ENCODE results near the gene ARHGEF4.

ARHGEF4 gene

GRCh38 chr2:130870161-130870485 lies 33.4 kb downstream of the ARHGEF4 start:
- Histone ChIP-seq H4K20me1 (ENCODE audit: insufficient read depth, low read length, poor library complexity, severe bottlenecking) (no peaks in the 10 kb centered on the region), H3F3A (ENCODE audit: low read depth) (no peaks in the 10 kb centered on the region), H3K4me1 (ENCODE audit: insufficient read depth, low read length, poor library complexity, severe bottlenecking) (peaks cover 5% of the 10 kb centered on the region), H3K4me3 (ENCODE audit: low read length, poor library complexity, severe bottlenecking) (no peak overlapping the region), H3K36me3 (ENCODE audit: insufficient read depth, low read length) (no peaks in the 10 kb centered on the region), H3K9me2 (replicated peaks; ENCODE audit: low read depth, low read length) (no peaks in the 10 kb centered on the region), H3K9me3 (ENCODE audit: insufficient read depth, low read depth, low read length) (no peaks in the 10 kb centered on the region), H3K27me3 (ENCODE audit: insufficient read depth, low read length, poor library complexity, severe bottlenecking) (no peaks in the 10 kb centered on the region), H3K79me2 (ENCODE audit: insufficient read depth, low read length) (no peaks in the 10 kb centered on the region), H2AFZ (ENCODE audit: low read length) (no peak overlapping the region), H3K4me2 (ENCODE audit: low read depth, low read length, poor library complexity, severe bottlenecking) (no peak overlapping the region), H3K9ac (ENCODE audit: low read depth, low read length, poor library complexity, severe bottlenecking) (no peak overlapping the region)
- no peak for TF ChIP-seq EZH2phosphoT487 (IDR thresholded peaks at IDR 0.05; ENCODE audit: borderline replicate concordance)
- TF ChIP-seq, protein P1, sequence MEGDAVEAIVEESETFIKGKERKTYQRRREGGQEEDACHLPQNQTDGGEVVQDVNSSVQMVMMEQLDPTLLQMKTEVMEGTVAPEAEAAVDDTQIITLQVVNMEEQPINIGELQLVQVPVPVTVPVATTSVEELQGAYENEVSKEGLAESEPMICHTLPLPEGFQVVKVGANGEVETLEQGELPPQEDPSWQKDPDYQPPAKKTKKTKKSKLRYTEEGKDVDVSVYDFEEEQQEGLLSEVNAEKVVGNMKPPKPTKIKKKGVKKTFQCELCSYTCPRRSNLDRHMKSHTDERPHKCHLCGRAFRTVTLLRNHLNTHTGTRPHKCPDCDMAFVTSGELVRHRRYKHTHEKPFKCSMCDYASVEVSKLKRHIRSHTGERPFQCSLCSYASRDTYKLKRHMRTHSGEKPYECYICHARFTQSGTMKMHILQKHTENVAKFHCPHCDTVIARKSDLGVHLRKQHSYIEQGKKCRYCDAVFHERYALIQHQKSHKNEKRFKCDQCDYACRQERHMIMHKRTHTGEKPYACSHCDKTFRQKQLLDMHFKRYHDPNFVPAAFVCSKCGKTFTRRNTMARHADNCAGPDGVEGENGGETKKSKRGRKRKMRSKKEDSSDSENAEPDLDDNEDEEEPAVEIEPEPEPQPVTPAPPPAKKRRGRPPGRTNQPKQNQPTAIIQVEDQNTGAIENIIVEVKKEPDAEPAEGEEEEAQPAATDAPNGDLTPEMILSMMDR (conservative IDR thresholded peaks at IDR 0.05; ENCODE audit: low read length): no peak

DNA sequence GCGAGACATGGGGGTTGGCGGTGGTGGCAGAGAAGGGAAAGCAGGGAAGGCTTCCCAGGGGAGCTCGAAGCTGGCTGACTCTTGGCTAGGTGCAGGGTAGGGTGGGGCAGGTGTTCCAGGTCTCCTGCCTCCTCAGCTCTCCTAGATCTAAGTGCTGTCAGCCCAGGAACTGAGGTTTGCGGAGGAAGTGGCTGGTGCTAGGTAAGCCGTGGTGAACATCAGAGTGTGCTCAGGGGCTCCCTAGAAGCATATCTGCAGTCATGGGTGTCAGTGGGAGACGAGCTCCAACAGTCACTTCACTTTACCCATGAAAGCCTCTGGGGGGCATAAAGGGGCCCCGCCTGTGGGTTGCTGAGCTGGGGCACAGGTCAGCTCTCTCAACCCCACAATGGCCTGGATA lies 34.1 kb downstream of the ARHGEF4 start:
- Histone ChIP-seq H3K4me1 (ENCODE audit: insufficient read depth, low read length, poor library complexity, severe bottlenecking) (peaks cover 5% of the 10 kb centered on the region), H3K9me3 (ENCODE audit: insufficient read depth, low read depth, low read length) (no peaks in the 10 kb centered on the region), H3K4me3 (ENCODE audit: low read length, poor library complexity, severe bottlenecking) (no peak overlapping the region), H3K27me3 (ENCODE audit: insufficient read depth, low read length, poor library complexity, severe bottlenecking) (no peaks in the 10 kb centered on the region), H3F3A (ENCODE audit: low read depth) (no peaks in the 10 kb centered on the region), H3K9me2 (replicated peaks; ENCODE audit: low read depth, low read length) (no peaks in the 10 kb centered on the region), H3K9ac (ENCODE audit: low read depth, low read length, poor library complexity, severe bottlenecking) (no peak overlapping the region), H3K4me2 (ENCODE audit: low read depth, low read length, poor library complexity, severe bottlenecking) (no peak overlapping the region), H3K36me3 (ENCODE audit: insufficient read depth, low read length) (no peaks in the 10 kb centered on the region), H2AFZ (ENCODE audit: low read length) (no peak overlapping the region), H3K79me2 (ENCODE audit: insufficient read depth, low read length) (no peaks in the 10 kb centered on the region), H4K20me1 (ENCODE audit: insufficient read depth, low read length, poor library complexity, severe bottlenecking) (no peaks in the 10 kb centered on the region)
- TF ChIP-seq, protein P1 (conservative IDR thresholded peaks at IDR 0.05; ENCODE audit: low read length): no peak
- no peak for TF ChIP-seq EZH2phosphoT487 (IDR thresholded peaks at IDR 0.05; ENCODE audit: borderline replicate concordance)

GRCh38 chr2:130871843-130872740 lies 35.4 kb downstream of the ARHGEF4 start:
- no peaks in the 10 kb centered on the region for H3K9me3 ChIP-seq (ENCODE audit: insufficient read depth, low read depth, low read length)
- peaks cover 5% of the 10 kb centered on the region for H3K4me1 ChIP-seq (ENCODE audit: insufficient read depth, low read length, poor library complexity, severe bottlenecking)
- H3K4me3 ChIP-seq (ENCODE audit: low read length, poor library complexity, severe bottlenecking): no peak overlapping the region
- TF ChIP-seq EZH2phosphoT487 (IDR thresholded peaks at IDR 0.05; ENCODE audit: borderline replicate concordance): no peak
- TF ChIP-seq, protein P1 (conservative IDR thresholded peaks at IDR 0.05; ENCODE audit: low read length): no peak
- no peaks in the 10 kb centered on the region for H3K27me3 ChIP-seq (ENCODE audit: insufficient read depth, low read length, poor library complexity, severe bottlenecking)
- H3K9ac ChIP-seq (ENCODE audit: low read depth, low read length, poor library complexity, severe bottlenecking): no peak overlapping the region
- H3K36me3 ChIP-seq (ENCODE audit: insufficient read depth, low read length): no peaks in the 10 kb centered on the region
- H2AFZ ChIP-seq (ENCODE audit: low read length): no peak overlapping the region; the same call in 1 of the 2 replicates
- no peaks in the 10 kb centered on the region for H3K79me2 ChIP-seq (ENCODE audit: insufficient read depth, low read length)
- H3F3A ChIP-seq (ENCODE audit: low read depth): no peaks in the 10 kb centered on the region
- H4K20me1 ChIP-seq (ENCODE audit: insufficient read depth, low read length, poor library complexity, severe bottlenecking): no peaks in the 10 kb centered on the region
- no peak overlapping the region for H3K4me2 ChIP-seq (ENCODE audit: low read depth, low read length, poor library complexity, severe bottlenecking)
- no peaks in the 10 kb centered on the region for H3K9me2 ChIP-seq (replicated peaks; ENCODE audit: low read depth, low read length)

All from Loucy (cell line).